CD14-positive monocyte (primary cell): ENCODE measurements around the gene EFEMP2. TPM values are rescaled to one million over a fixed set of nuclear protein-coding genes. Genes with fewer than 3 reads are reported as not detected.

ENCODE experiments used
- DNase-seq, 3 donors: peaks; one replicate each; pipeline ENCODE4 v3.0.0-alpha.2; 2011 to 2022
- H2AFZ ChIP-seq: 2 replicates; pipeline ENCODE4 v1.6.0; 2012; ENCODE audit warnings: mild to moderate bottlenecking, low read depth, low read length, inconsistent platforms; ENCODE audit not compliant: insufficient read depth, poor library complexity, severe bottlenecking
- H3K27ac ChIP-seq, 2 donors: 1 replicate in 1 of 2; 2 replicates in 1 of 2; pipeline ENCODE4 v1.5.1; 2012 to 2013; ENCODE audit warnings: low read length in 2 of 2, control low read depth in 1 of 2, inconsistent platforms in 1 of 2, low read depth in 1 of 2, mild to moderate bottlenecking in 1 of 2
- H3K27me3 ChIP-seq, 2 donors: one replicate each; pipeline versions ENCODE4 v1.6.0 to v1.6.1; 2011 to 2013; ENCODE audit warnings: low read length in 2 of 2; ENCODE audit not compliant: control insufficient read depth in 2 of 2, insufficient read depth in 2 of 2
- H3K36me3 ChIP-seq, 2 donors: replicated peaks in 1 of 2; 1 replicate in 1 of 2; 2 replicates in 1 of 2; pipeline versions ENCODE4 v1.5.1 to v1.6.1; 2012 to 2013; ENCODE audit warnings: low read length in 2 of 2, control low read depth in 1 of 2, inconsistent platforms in 1 of 2, mild to moderate bottlenecking in 1 of 2; ENCODE audit not compliant: insufficient read depth in 2 of 2, control insufficient read depth in 1 of 2
- H3K4me1 ChIP-seq, 2 donors: 1 replicate in 1 of 2; 2 replicates in 1 of 2; pipeline versions ENCODE4 v1.5.1 to v1.6.1; 2012 to 2013; ENCODE audit warnings: low read length in 2 of 2, control low read depth in 1 of 2, inconsistent platforms in 1 of 2, mild to moderate bottlenecking in 1 of 2, moderate library complexity in 1 of 2; ENCODE audit not compliant: insufficient read depth in 2 of 2, control insufficient read depth in 1 of 2
- H3K4me2 ChIP-seq: replicated peaks from 2 replicates; pipeline ENCODE3; 2012; ENCODE audit warnings: low read length, moderate library complexity, mild to moderate bottlenecking; ENCODE audit not compliant: poor library complexity, severe bottlenecking; ENCODE audit errors: extremely low read depth
- H3K4me3 ChIP-seq, 3 experiments: fragments of 200-600 bp in 1 of 3; sonication (generic) in 1 of 3; replicated peaks in 1 of 3; 1 replicate in 2 of 3; 2 replicates in 1 of 3; pipeline ENCODE4 v1.5.1; 2011 to 2013; ENCODE audit warnings: low read length in 3 of 3, mild to moderate bottlenecking in 3 of 3, control low read depth in 2 of 3, low read depth in 2 of 3, inconsistent platforms in 1 of 3, moderate library complexity in 1 of 3
- H3K79me2 ChIP-seq: 2 replicates; pipeline ENCODE4 v1.6.0; 2012; ENCODE audit warnings: mild to moderate bottlenecking, control low read depth, inconsistent platforms, low read length, moderate library complexity; ENCODE audit not compliant: insufficient read depth
- H3K9ac ChIP-seq: 2 replicates; pipeline ENCODE4 v1.6.0; 2017; ENCODE audit warnings: low read length, mild to moderate bottlenecking; ENCODE audit not compliant: insufficient read depth, poor library complexity, severe bottlenecking
- H3K9me3 ChIP-seq, 2 donors: replicated peaks in 1 of 2; 1 replicate in 1 of 2; 2 replicates in 1 of 2; pipeline versions ENCODE4 v1.5.1 to v1.6.1; 2012 to 2013; ENCODE audit warnings: low read length in 2 of 2, control low read depth in 1 of 2; ENCODE audit not compliant: control insufficient read depth in 1 of 2, insufficient read depth in 1 of 2
- H4K20me1 ChIP-seq: 2 replicates; pipeline ENCODE4 v1.6.0; 2012; ENCODE audit warnings: mild to moderate bottlenecking, low read length, control low read depth, moderate library complexity; ENCODE audit not compliant: insufficient read depth
- H3K27ac Mint-ChIP-seq, 7 donors: one replicate each; pipeline ENCODE4 v1.8.0; 2020; ENCODE audit warnings: mild to moderate bottlenecking in 7 of 7, mixed read lengths in 7 of 7, moderate library complexity in 6 of 7, inconsistent platforms in 2 of 7
- H3K27me3 Mint-ChIP-seq, 3 donors: one replicate each; pipeline ENCODE4 v1.8.0; 2021 to 2022; ENCODE audit warnings: low read depth in 3 of 3, mild to moderate bottlenecking in 3 of 3, mixed read lengths in 3 of 3, moderate library complexity in 3 of 3, inconsistent platforms in 1 of 3
- H3K36me3 Mint-ChIP-seq, 2 donors: one replicate each; pipeline ENCODE4 v1.8.0; 2020; ENCODE audit warnings: mixed read lengths in 2 of 2, inconsistent platforms in 1 of 2, mild to moderate bottlenecking in 1 of 2
- H3K4me1 Mint-ChIP-seq: one replicate; pipeline ENCODE4 v1.8.0; 2020; ENCODE audit warnings: mild to moderate bottlenecking, mixed read lengths
- H3K4me3 Mint-ChIP-seq, 2 donors: one replicate each; pipeline ENCODE4 v1.8.0; 2020; ENCODE audit warnings: mild to moderate bottlenecking in 2 of 2, mixed read lengths in 2 of 2, moderate library complexity in 1 of 2
- H3K9me3 Mint-ChIP-seq, 7 donors: one replicate each; pipeline ENCODE4 v1.8.0; 2020 to 2022; ENCODE audit warnings: mixed read lengths in 7 of 7, mild to moderate bottlenecking in 6 of 7, moderate library complexity in 6 of 7, inconsistent platforms in 2 of 7
- WGBS: methylation state at CpG from one replicate; pipeline ENCODE4 v1.1.5; 2013; ENCODE audit warnings: missing lambda C conversion rate; ENCODE audit not compliant: insufficient coverage; 5-methylcytosine and 5-hydroxymethylcytosine counted together
- intact Hi-C, 2 donors: fragments of 100-400 bp; cut with micrococcal nuclease; formaldehyde crosslinking; loops; one replicate each; pipeline versions ENCODE4 v1.15.0 to v1.15.1; 2023
- polyA plus RNA-seq, 3 donors: library from polyadenylated mRNA; depleted of rRNA in 1 of 3; unstranded in 2 of 3; stranded (reverse) in 1 of 3; fragments of 300-500 nt in 2 of 3; fragments of >200 nt in 1 of 3; fragmentation: Illumina TruSeq in 2 of 3; gene quantifications; 1 replicate in 2 of 3; 2 replicates in 1 of 3; pipeline ENCODE4 v1.2.3, GENCODE V29; 2012 to 2021
- TF ChIP-seq, protein P1 (sequence below): fragments of 200-600 bp; IDR thresholded peaks from one replicate; pipeline ENCODE4 v1.8.0; 2022; ENCODE audit warnings: antibody characterized with exemption, mild to moderate bottlenecking

The EFEMP2 gene
- polyA plus RNA-seq, 3 donors, result 0.44 to 14.7 TPM; not detected in 1

DNA sequence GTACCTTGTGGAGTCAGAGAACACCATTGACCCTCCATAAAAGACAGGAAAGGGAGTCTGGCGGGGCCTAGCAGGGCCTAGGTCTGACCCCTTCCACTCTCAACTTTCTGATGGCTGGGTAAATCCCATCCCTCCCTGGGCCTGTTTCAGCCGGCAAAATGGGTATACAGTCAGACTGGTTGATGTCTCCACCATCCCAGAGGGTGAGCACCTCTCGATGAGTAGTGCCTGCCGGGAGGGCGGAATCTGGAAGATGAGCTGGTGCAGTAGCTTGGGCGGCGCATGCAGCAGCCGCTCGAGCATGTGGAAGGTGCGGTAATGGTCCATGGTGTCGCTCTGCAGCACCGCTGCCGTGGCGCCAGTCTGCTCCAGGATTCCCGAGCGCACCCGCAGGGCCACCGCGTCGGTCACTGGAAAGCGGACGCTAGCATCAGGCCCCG lies 15.1 kb upstream of the EFEMP2 start:
- H3K4me2 ChIP-seq, result peak overlapping the region; percentile 93
- peaks cover 18% of the 10 kb centered on the region for H4K20me1 ChIP-seq
- H3K9me3 Mint-ChIP-seq, result peaks cover 0 to 2% (median 0%) of the 10 kb centered on the region in 7 donors
- H3K9me3 ChIP-seq, result no peaks in the 10 kb centered on the region
- H2AFZ ChIP-seq, result peak overlapping the region; percentile 84
- H3K4me3 ChIP-seq, result peak overlapping the region; percentile 63 to 82 (median 69)
- H3K4me1 Mint-ChIP-seq, result peaks cover 57% of the 10 kb centered on the region
- peak in 1 of 3 donors; percentile 51 for DNase-seq
- H3K4me1 ChIP-seq, result peaks cover 51 to 75% of the 10 kb centered on the region in 2 donors
- TF ChIP-seq, protein P1, sequence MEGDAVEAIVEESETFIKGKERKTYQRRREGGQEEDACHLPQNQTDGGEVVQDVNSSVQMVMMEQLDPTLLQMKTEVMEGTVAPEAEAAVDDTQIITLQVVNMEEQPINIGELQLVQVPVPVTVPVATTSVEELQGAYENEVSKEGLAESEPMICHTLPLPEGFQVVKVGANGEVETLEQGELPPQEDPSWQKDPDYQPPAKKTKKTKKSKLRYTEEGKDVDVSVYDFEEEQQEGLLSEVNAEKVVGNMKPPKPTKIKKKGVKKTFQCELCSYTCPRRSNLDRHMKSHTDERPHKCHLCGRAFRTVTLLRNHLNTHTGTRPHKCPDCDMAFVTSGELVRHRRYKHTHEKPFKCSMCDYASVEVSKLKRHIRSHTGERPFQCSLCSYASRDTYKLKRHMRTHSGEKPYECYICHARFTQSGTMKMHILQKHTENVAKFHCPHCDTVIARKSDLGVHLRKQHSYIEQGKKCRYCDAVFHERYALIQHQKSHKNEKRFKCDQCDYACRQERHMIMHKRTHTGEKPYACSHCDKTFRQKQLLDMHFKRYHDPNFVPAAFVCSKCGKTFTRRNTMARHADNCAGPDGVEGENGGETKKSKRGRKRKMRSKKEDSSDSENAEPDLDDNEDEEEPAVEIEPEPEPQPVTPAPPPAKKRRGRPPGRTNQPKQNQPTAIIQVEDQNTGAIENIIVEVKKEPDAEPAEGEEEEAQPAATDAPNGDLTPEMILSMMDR, result no peak
- peak overlapping the region; percentile 88 to 95 for H3K27ac ChIP-seq
- H3K79me2 ChIP-seq, result peaks cover 45% of the 10 kb centered on the region
- peak overlapping the region; percentile 65 for H3K9ac ChIP-seq
- no peaks in the 10 kb centered on the region for H3K27me3 ChIP-seq
- WGBS, result 5% methylated on average over 21 of the region's 23 CpGs
- peaks cover 0 to 7% (median 0%) of the 10 kb centered on the region in 3 donors for H3K27me3 Mint-ChIP-seq
- H3K27ac Mint-ChIP-seq, result peak overlapping the region; percentile 98 to 100 (median 99)
- intact Hi-C loops, result loop anchor here (1.0 to 5.0 kb wide), 4 partner anchors 35 to 176 kb away; partner anchors contain the start of gene SART1 (in 1 of the 2)
- peaks cover 28 to 39% of the 10 kb centered on the region in 2 donors for H3K36me3 ChIP-seq
- peaks cover 44 to 51% of the 10 kb centered on the region in 2 donors for H3K36me3 Mint-ChIP-seq
- peak overlapping the region; percentile 95 to 99 for H3K4me3 Mint-ChIP-seq

DNA sequence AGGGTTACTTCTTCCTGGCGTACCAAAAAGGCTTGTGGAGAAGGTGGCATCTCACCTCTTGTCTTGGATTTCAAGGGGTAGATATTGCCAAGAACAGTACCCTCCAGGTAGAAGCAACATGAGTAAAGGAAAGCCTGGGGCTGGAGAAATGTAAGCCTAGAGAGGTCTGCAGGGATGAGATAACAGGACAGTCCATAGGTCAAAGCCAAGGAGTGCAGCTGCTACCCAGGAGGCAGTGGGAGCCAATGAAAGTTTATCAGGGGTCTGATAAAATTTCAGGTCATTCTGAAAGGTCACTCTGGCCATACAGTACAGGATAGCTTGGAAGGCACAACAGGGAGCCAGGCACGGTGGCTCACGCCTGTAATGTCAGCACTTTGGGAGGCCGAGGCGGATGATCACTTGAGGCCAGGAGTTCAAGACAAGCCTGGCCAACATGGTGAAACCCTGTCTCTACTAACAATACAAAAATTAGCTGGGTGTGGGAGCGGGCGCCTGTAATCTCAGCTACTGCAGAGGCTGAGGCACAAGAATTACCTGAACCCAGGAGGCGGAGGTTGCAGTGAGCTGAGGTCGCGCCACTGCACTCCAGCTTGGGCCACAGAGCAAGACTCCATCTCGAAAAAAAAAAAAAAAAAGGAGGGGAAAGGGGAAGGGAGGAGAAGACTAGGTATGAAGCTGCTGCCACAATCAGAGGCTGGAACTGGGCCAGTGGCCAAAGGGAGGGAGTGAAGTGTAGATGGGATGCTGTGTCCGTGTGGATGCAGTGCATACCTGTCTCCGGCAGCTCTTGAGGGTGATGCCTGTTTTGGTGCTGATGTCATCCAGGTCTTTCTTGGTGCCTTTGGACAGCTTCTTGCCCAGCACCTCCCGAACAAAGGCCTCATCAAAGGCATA lies 14.5 kb upstream of the EFEMP2 start:
- Histone ChIP-seq H3K9me3 (no peaks in the 10 kb centered on the region), H3K4me1 (peaks cover 45 to 69% of the 10 kb centered on the region in 2 donors), H4K20me1 (peaks cover 15% of the 10 kb centered on the region), H3K27me3 (no peaks in the 10 kb centered on the region), H3K79me2 (peaks cover 38% of the 10 kb centered on the region), H3K9ac (peak overlapping the region; percentile 65), H3K4me2 (peak overlapping the region; percentile 93), H3K27ac (peak overlapping the region; percentile 88 to 95), H3K4me3 (peak overlapping the region; percentile 63 to 82 (median 69)), H3K36me3 (peaks cover 34 to 46% of the 10 kb centered on the region in 2 donors), H2AFZ (peak overlapping the region; percentile 84)
- WGBS, result 91% methylated on average over 12 of the region's 14 CpGs
- no peak for DNase-seq
- Mint-ChIP-seq H3K27ac (peak overlapping the region in 6 of 7 donors; percentile 70 to 100 (median 98)), H3K4me3 (peak overlapping the region; percentile 95 to 99), H3K27me3 (peaks cover 0 to 7% (median 0%) of the 10 kb centered on the region in 3 donors), H3K9me3 (peaks cover 0 to 2% (median 0%) of the 10 kb centered on the region in 7 donors), H3K36me3 (peaks cover 44 to 52% of the 10 kb centered on the region in 2 donors), H3K4me1 (peaks cover 51% of the 10 kb centered on the region)
- TF ChIP-seq, protein P1, result no peak
- intact Hi-C loops, result loop anchor here (5.0 kb wide), 2 partner anchors 35 to 40 kb away; no protein-coding TSS in a partner anchor
